GM18868 (cell line): ENCODE measurements around the gene FAM98C.
"Not testable (repeated sequence)": the region's sequence is repeated elsewhere in the genome, so short reads cannot be mapped to it uniquely, and the experiment has no call there.

Source experiments
- ATAC-seq: cut with Tn5 transposase; IDR thresholded peaks from one replicate; pipeline ENCODE4 v1.9.1; 2021; ENCODE audit warnings: mild to moderate bottlenecking, moderate library complexity; ENCODE audit not compliant: unreplicated experiment

FAM98C gene

DNA sequence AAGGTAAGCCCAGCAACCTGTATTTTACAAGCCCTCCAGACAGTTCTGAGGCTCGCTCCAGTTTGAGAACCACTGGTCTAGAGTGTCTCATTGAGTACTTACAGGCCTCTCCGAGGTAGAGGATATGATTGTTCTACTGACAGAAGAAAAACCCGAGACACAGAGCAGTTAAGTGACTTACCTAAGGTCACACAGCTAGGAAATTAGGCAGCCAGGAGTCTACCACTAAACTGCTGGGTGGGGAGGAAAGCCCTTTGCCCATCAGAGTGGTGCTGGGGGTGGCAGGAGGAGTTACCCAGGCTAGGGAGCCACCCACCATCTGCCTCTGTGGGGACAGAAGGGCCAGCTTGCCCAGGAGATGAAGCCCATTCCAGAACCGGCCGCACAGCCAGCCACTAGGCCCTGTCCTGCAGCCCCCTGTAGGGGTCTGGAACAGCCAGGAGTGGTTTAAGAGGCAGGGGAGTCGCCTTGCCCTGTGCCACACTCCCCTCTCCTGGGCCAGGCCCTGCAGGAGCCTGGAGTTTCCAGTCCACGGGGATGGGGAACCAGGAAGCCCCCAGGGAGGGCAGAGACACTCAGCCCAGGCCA lies 22.4 kb downstream of the FAM98C start:
- ATAC-seq: no peak

DNA sequence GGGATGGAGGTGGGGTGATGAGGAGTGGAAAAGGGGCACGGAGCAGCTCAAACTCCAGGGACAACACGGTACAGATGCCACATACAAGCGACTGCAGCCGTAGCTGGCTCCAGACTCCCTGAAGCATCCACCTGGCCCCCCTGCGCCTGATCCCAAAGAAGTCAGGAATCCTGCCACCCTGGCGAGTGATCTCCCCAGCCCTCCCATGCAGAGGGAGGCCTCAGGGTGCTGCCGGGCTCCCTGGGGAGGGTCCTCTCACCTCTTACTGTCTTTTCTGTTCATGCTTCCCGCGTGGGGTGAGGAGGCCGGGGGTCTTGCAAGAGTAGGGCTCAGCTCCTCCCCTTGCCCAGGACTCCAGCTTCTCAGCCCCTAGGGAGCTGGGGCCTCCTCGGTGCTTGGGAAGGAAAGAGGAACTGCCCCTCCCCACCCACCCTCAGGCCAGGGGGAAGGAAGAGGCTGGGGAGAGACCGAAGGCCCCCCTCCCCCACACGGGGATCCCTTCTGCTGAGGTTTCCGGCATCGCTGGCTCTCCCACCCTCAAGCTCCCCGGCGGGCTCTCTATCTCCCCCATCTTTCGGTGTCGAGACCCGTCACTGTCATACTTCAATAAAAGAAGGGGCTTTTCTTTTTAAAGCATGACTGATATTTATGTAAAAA lies 23.0 kb downstream of the FAM98C start, which contains the start of gene RASGRP4:
RASGRP4 (minus strand) TSS at position 410 of the 657 bp plus-strand sequence; CDS start at position 282, 128 bp downstream.
- no peak for ATAC-seq

DNA sequence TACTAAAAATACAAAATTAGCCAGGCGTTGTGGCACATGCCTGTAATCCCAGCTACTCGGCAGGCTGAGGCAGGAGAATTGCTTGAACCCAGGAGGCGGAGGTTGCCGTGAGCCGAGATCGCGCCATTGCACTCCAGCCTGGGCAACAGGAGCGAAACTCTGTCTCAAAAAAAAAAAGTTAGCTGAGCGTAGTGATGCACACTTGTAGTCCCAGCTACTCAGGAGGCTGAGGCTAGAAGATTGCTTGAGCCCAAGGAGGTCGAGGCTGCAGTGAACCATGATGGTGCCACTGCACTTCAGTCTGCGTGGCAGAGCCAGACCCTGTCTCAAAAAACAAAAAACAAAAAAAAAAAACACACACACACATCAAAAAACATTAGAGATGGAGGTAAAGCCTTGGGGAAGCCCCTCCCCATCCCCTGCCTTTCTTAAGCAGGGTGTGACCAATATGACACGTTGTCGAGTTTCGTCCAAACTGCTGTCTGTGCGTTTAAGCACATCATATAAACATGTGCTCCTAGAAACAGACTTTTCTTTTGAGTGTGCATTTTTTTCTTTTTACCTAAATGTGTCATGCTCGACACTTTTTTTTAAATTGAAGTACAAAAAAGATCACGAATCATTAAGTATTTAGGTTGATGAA lies 24.3 kb downstream of the FAM98C start:
- not testable (repeated sequence) for ATAC-seq

DNA sequence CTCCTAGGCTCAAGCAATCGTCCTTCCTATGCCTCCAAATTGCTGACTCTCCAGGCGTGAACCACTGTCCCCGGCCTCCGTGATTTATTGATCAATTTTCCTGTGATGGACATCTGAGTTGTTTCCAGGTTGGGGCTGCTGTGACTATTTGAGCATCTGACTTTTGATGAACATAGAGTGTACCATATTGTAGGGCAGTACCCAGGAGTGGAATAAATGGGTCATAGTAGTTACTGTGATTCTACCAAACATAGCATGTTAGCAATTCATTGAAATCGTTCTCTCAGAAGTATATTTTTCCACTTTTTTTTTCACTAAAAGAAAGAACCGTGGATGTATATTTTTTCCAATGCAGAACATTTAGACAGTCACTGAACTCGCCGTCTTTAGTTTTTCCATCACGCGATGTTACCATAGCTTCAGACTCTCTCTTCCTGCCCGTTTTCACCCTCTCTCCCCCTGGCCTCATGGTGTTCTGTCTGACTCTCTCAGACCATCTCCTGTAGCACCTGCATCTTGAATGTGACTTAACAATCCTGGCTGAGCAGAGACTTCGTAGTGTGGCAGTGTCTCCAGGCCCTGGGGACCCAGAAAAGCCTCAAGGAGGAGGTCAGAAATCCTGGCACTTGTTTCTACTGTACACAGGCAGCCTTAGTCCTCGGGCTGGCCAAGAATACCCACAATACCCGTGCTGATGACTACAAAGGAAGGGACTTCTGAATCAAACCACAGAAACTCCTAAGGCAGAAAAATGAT lies 26.3 kb downstream of the FAM98C start:
- no peak for ATAC-seq

DNA sequence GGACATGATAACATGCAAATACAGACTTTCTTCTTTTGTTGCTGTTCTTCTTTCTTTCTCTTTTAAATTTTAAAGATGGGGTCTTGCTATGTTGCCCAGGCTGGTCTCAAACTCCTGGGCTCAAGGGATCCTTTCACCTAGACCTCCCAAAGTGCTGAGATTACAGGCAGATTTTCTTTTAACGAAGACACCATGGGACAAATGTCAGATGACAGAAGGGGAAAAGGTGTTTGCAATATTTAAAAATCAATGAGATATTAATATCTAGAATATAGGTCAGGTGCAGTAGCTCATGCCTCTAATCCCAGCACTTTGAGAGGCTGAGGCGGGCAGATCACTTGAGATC lies 26.9 kb downstream of the FAM98C start:
- ATAC-seq: no peak

DNA sequence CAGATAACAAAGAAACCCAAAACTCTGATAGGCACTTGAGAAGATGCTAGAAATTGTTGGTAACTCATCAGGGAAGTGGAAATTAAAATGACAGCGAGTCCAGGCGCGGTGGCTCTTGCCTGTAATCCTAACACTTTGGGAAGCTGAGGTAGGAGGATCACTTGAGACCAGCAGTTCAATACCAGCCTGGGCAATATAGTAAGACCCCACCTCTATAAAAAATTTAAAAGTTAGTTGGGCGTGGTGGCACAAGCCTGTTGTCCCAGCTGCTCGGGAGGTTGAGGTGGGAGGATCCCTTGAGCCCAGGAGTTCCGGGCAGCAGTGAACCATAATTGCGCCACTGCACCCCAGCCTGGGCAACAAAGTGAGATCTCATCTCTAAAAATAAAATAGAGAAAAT lies 28.0 kb downstream of the FAM98C start:
- no peak for ATAC-seq

DNA sequence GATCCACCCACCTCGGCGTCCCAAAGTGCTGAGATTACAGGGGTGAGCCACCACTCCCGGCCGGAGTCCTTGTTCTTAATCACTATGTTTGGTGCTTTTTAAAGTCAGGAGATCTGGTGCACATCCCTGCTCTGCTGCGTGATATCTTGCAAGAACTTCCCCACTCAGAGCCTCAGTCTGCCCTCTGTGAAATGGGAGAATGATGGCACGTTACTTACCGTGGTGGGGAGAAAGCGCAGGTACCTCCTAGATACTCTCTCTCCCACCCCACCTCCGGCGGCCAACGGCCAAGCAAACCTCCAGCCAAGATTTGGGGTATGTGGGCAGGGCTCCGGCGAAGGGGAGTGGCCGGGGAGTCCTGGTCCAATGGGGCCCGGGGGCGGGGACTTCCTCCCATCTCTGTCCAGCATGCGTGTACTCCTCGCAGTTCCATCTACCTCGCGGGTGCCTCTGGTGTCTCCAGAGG lies 30.4 kb downstream of the FAM98C start, which contains the start of gene RYR1:
RYR1 (plus strand) TSS at position 424 of the 466 bp plus-strand sequence. CDS start 139 bp downstream, outside the sequence.
- ATAC-seq: no peak

DNA sequence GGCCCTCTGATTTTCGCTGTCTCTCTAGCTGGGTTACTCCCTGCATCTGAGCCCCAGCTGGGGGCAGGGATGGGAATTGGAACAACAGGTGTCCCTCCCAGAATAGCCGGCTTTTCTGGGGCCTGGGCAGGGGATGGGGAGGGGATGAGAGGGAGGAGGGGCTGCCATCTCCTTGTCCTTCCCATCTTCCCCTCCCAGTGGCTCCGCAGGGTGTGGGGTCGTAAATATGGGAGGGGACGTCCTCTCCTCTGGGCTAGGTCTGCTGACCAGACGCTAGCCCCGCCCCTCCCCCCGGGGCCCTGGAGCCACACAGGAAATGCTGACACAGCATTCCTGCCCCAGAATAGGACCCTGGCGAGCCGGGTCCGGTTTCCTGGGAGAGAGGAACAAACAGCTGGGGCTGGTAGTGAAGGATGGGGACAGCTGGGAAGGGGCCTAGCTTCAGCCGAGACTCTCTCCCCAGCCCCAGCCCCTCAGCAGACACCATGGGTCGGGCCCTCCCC lies 31.7 kb downstream of the FAM98C start:
- no peak for ATAC-seq

DNA sequence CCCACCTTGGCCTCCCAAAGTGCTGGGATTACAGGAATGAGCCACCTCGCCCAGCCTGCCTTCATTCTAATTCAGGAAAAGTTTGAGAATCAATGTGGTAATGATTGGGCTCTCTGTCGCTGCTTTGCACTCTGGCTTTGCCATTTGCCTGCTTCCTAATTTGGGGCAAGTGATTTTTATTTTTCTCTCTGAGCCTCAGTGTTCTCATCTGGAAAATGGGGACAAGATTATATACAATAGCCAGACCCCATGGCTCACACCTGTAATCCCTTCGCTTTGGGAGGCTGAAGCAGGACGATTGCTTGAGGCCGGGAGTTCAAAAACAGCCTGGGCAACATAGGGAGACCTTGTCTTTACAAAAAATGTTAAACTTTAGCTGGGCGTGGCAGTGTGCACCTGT lies 34.4 kb downstream of the FAM98C start:
- ATAC-seq: no peak

DNA sequence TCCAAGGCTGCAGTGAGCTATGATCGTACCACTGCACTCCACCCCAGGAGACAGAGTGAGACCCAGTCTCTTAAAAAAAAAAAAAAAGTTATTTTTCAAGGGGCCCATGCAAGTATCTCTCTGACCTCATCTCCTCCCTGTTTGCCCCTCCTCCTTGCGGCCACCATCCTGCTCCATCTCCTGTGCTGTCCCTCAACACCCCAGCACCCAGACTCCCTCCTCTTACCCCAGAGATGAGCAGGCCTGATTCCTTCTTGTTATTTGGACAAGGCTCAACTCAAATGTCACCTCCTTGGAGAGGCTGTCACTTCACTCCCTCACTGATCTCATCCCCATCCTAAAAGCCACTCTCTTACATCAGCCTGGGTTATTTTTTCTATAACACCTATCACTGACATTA lies 35.0 kb downstream of the FAM98C start:
- no peak for ATAC-seq

DNA sequence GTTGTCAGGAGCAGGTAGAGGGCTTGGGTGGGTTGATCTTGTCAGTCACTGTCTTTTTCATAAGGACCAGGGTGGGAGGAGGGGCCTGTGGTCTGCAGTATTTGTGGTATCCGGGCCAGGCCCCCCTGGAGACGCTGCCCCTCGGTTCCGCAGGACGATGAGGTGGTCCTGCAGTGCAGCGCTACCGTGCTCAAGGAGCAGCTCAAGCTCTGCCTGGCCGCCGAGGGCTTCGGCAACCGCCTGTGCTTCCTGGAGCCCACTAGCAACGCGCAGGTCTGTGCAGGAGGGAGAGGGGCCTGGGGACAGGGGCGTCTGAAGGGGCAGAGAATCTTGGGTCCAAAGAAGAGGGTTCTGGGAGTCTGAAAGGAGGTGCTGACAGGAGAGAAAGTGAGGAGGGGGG lies 37.7 kb downstream of the FAM98C start:
- ATAC-seq: no peak

DNA sequence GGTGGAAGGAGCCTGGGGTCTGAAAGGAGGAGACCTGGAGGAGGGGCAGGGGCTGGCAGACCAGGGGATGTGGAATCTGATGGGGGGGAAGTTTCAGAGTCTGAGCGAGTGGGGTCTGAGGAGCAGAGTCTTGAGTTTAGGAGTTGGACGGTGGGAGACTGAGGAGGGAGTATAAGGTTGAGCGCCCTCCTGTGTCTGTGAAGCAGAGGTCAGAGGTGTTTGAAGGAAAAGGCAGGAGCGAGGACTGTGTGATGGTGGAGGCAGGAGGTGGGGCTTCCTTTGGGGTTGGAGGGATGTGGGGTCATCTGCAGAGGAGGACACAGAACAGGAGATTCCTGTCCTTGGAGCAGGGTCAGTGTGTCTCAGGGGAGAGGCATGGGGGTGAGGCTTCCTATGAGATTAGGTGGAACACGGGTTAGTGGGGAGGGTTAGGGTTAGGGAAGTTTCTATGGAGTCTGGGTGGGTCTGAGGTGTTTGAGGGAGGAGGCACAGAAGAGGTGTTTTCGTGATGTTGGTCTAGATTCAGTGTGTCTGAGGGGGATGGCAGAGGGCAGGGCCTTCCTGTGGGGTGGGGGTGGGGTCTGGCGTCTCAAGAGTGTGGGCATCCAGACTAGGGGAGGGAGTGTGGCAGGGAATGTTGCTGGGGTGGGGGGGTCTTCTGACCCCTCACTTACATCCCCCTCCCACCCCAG lies 38.9 kb downstream of the FAM98C start:
- no peak for ATAC-seq

DNA sequence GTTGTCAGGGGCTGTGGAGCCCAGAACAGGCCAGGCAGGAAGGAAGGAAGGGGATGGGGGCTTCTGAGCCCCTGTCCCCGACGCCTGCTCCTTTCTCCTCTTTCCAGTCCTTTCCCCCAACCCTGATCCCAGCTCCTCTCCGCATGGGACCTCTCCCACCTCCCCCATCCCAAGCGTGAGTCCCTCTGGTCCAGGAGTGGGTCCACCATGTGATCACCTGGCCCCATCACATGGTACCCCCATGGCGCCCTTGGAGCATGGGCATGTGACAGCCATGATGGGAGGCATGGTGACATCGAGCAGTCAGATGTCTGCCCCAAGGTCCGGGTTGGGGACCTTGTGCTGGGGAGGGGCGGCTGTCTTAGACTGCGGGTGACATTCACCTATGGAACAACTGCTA lies 39.8 kb downstream of the FAM98C start:
- no peak for ATAC-seq

DNA sequence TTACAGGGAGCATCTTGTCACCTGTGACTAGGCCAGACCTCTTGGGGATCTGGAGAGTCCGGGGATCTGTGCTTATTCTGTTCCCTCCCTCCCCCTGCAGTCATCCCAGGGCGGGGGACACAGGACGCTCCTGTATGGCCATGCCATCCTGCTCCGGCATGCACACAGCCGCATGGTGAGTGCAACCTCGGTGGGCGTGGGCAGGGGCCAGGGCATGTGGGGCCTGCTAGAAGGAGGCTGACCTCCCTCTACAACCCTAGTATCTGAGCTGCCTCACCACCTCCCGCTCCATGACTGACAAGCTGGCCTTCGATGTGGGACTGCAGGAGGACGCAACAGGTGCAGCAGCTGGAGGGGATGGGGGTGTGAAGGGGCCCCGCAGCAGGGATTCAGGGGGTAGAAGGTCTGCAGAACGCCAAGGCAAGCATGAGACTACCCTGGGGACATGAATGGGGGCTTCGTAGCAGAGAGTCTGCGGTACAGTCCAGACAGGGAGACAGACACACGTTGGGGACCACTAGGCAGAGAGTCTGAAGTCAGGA lies 40.6 kb downstream of the FAM98C start:
- no peak for ATAC-seq

DNA sequence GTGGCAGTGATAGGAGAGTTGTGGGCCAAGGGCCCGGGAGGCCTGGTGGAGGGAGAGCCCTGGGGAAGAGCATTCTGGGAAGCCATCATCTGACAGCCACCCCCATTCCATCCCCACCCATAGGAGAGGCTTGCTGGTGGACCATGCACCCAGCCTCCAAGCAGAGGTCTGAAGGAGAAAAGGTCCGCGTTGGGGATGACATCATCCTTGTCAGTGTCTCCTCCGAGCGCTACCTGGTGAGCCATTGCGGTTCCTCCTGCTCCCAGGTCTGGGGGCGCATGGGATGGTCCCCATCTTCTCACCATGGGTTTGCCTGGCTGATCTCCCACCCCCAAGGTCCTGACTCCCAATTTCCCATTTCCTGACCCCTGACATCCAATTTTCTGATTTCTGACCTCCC lies 41.1 kb downstream of the FAM98C start:
- ATAC-seq: no peak

DNA sequence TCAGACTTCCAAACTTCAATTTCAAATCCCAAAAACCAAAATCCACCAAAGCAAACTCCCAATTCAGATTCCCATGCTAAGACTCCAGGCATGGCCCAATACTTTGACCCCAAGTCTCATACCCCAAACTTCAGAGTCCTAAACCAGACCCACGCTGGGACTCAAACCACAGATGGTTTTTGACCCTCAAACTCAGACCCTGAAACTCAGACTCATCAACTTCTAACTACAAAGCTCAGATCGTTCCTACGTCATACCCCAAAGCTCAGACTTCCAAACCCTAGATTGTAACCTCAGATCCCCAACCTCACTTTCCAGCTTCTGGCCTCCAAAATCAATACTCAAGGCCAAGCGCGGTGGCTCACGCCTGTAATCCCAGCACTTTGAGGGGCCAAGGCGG lies 42.5 kb downstream of the FAM98C start:
- ATAC-seq: no peak

DNA sequence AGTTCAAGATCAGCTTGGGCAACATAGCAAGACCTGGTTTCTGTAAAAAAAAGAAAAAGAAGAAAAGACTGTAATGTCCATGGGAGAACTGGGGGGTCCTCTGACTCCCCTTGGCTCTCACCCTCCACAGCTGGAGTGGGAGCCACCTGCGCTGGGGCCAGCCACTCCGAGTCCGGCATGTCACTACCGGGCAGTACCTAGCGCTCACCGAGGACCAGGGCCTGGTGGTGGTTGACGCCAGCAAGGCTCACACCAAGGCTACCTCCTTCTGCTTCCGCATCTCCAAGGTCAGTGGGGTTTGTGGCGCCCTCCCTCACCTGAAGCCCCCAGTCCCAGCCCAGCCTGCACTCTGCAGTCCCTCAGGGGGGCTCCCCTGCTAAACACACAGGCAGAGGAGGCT lies 45.3 kb downstream of the FAM98C start:
- ATAC-seq: no peak

DNA sequence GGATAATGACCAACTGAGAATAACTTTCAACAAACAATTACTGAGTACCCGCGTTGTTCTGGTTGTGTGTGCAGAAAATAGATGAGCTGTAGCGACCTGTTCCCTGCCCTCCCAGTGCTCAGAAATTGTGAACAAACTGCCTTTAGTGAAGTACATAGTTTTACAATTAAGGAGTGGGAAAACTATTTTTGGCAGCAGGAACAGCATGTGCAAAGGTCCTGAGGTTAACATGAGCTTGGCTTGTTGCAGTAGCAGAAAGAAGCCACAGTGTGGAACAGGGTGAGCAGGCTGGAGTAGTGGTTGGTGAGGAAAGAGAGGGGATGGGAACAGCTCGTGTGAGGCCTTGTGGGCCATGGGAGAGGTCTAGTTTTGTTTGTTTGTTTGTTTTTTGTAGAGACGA lies 46.6 kb downstream of the FAM98C start:
- ATAC-seq: no peak

DNA sequence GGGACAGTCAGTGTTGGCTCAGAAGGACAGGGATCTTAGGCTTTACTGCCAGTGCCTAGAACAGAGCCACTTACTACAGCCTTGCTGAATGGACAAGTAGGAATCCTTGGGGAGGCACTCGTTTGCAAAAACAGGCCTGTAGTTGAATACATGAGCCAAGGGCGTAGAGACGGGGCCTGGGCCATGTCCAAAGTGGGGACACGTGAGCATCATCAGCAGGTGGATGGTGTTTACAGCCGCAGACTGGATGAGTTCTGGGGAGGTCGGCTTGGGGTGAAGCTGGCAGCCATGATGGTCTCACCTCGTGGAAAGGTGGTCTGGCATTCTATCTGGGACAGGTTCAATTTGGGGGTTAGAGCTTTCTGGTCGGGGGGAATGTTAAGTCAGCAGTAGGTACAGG lies 48.1 kb downstream of the FAM98C start:
- ATAC-seq: no peak

DNA sequence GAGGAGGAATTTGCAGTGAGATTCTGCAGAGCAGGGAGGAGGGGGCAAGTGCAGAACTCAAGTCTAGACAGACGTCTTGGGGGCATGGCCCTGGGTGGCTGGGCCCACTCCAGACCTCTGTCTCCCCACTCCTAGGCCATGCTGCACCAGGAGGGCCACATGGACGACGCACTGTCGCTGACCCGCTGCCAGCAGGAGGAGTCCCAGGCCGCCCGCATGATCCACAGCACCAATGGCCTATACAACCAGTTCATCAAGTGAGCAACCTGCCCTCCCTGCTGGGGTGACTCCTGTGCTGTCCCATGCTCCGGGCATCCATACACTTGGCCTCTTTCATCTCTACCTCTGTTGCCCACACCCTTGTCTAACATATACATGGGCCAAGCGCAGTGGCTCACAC lies 48.7 kb downstream of the FAM98C start:
- no peak for ATAC-seq
